Measurements from ENCODE around the gene C17orf107. TPM values are rescaled to one million over a fixed set of nuclear protein-coding genes. Genes with fewer than 3 reads are reported as not detected.

C17orf107 gene
- total RNA-seq, 1 donor from 2014 or later, result 3.7 TPM

GRCh38 chr17:4939546-4939795 is 40.1 kb downstream of the C17orf107 start:
- Mint-ChIP-seq H3K36me3 (ENCODE audit: insufficient read depth) (peaks cover 7% of the 10 kb centered on the region), H3K27ac (peak overlapping the region; percentile 94)
- no peak for TF ChIP-seq CTCF (IDR thresholded peaks at IDR 0.05; ENCODE audit: unreplicated experiment)

DNA sequence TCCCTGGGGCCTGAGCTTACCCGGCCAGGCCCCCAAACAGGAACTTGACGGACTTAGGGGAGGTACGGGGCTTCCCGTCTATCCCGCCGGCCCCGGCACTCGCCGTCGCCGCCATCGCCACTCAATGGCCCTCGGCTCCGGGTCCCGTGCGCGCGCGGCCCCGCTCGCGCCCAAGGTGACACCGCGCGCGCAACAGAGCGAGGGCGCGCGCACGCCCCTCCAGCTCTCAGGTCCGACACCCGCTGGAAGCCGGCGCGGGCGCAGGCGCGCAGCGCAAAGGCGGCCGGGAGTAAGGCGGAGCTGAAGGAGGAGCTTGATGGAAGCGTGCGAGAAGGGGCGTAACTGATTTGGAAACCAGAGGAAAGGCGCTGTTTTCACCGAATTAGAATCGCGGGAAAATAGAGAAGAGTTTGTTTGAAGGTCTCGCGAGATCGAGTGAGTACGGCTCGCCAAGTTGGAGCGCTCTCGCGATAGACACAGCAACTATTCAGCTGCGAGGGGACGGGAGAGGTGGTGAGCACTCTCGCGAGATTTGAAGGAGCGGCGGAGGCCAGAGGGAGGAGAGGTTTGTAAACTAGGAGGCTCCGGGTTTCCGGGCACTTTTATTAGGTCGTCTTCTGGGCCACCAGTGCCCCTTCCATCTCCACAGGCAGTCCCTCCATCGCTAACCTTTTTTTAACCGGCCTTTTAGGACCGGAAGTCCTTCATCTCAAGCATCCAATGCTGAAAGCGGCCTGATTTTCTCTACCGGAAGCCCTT is 40.6 kb downstream of the C17orf107 start, which contains the start of the genes RNF167 and SLC25A11:
Gene RNF167, plus strand, starts transcription at position 473 of the 759 bp plus-strand sequence. CDS start 642 bp downstream, outside the sequence.
Gene SLC25A11, minus strand, starts transcription at position 251 of the 759 bp plus-strand sequence. Its CDS starts 136 bp downstream, at position 115.
- Mint-ChIP-seq H3K36me3 (ENCODE audit: insufficient read depth) (peaks cover 7% of the 10 kb centered on the region), H3K4me3 (ENCODE audit: low read depth) (peak within 1 kb of the TSS; percentile 85), H3K4me1 (ENCODE audit: low read depth) (peaks cover 21% of the 10 kb centered on the region), H3K9me3 (ENCODE audit: low read depth) (no peaks in the 10 kb centered on the region), H3K27ac (peak within 1 kb of the TSS; percentile 99), H3K27me3 (no peaks in the 10 kb centered on the region)
- peak; percentile 80 for DNase-seq (ENCODE audit: low spot score, unreplicated experiment)
- no peak for TF ChIP-seq CTCF (IDR thresholded peaks at IDR 0.05; ENCODE audit: unreplicated experiment)

More at GRCh38 chr17:4939546-4939795, 40.1 kb downstream of the C17orf107 start:
- DNase-seq (ENCODE audit: low spot score, unreplicated experiment), result peak; percentile 33
- H3K4me1 Mint-ChIP-seq (ENCODE audit: low read depth), result peaks cover 21% of the 10 kb centered on the region
- no peaks in the 10 kb centered on the region for H3K9me3 Mint-ChIP-seq (ENCODE audit: low read depth)
- peak overlapping the region; percentile 85 for H3K4me3 Mint-ChIP-seq (ENCODE audit: low read depth)
- no peaks in the 10 kb centered on the region for H3K27me3 Mint-ChIP-seq

- peaks cover 11% of the 10 kb centered on the region for H3K36me3 Mint-ChIP-seq (ENCODE audit: insufficient read depth)
- no peaks in the 10 kb centered on the region for H3K27me3 Mint-ChIP-seq
- peak overlapping the region; percentile 85 for H3K4me3 Mint-ChIP-seq (ENCODE audit: low read depth)
- peaks cover 26% of the 10 kb centered on the region for H3K4me1 Mint-ChIP-seq (ENCODE audit: low read depth)
- peak; percentile 45 for DNase-seq (ENCODE audit: low spot score, unreplicated experiment)
- no peaks in the 10 kb centered on the region for H3K9me3 Mint-ChIP-seq (ENCODE audit: low read depth)
- peak overlapping the region; percentile 99 for H3K27ac Mint-ChIP-seq
- TF ChIP-seq CTCF (IDR thresholded peaks at IDR 0.05; ENCODE audit: unreplicated experiment), result no peak
These were observed 41.4 kb downstream of the C17orf107 start for GRCh38 chr17:4940555-4941318.

GRCh38 chr17:4941319-4941610 is 41.9 kb downstream of the C17orf107 start:
- no peak for DNase-seq (ENCODE audit: low spot score, unreplicated experiment)

More at GRCh38 chr17:4941319-4941610, 41.9 kb downstream of the C17orf107 start:
- no peak for TF ChIP-seq CTCF (IDR thresholded peaks at IDR 0.05; ENCODE audit: unreplicated experiment)
- Mint-ChIP-seq H3K4me1 (ENCODE audit: low read depth) (peaks cover 28% of the 10 kb centered on the region), H3K27me3 (no peaks in the 10 kb centered on the region), H3K4me3 (ENCODE audit: low read depth) (peak overlapping the region; percentile 85), H3K27ac (peak overlapping the region; percentile 99), H3K9me3 (ENCODE audit: low read depth) (no peaks in the 10 kb centered on the region), H3K36me3 (ENCODE audit: insufficient read depth) (peaks cover 11% of the 10 kb centered on the region)

Data from progenitor cell of endocrine pancreas (in vitro differentiated cells).